ENCODE results near the gene GCSH. TPM values are rescaled to one million over a fixed set of nuclear protein-coding genes. Genes with fewer than 3 reads are reported as not detected.

Gene GCSH
- total RNA-seq, 1 donor from 2014 or later, result 35.2 TPM

DNA sequence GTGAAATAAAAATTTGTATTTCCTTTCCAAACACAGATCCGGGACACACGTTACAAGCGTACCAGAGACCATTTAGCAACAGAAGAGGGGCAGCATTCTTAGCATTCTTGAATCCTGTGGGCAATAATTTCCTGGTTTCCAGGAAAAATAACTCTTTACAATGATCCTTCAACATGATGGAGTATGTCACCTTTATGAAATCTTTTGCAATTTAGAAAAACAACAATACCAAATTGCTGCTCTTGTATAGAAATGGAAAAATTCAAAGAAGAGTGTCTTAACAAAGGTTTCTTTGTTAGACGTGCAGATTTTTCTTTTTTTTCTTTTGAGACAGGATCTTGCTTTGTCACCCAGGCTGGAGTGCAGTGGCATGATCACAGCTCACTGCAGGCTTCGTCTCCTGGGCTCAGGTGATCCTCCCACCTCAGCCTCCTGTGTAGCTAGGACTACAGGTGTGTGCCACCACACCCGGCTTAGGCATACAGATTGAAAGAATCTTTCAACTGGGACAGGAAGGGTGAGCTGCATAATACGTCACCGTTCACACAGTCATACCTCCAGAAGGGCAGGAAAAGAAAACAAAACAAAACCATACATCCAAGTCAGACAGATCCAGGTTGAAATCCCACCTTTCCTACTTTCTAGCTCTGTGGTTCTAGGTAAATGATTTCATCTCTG, 10.8 kb upstream of the GCSH start:
- intact Hi-C loops (cut with DNase I), result no loop called here
- DNase-seq (ENCODE audit: low spot score), result no peak

DNA sequence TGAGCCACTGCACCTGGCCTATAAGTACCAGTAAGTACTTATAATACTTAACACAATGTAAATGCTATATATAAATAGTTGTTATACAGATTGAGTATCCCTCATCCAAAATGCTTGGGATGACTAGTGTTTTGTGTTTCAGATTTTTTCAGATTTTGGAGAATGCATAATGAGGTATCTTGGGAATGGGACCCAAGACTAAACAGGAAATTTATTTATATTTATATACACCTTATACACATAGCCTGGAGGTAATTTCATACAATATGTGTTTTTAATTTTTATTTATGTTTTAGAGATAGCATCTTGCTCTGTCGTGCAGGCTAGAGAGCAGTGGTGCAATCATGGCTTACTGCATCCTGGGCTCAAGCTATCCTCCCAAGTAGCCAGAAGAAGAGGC, 9.8 kb upstream of the GCSH start:
- DNase-seq (ENCODE audit: low spot score), result no peak
- intact Hi-C loops (cut with DNase I), result no loop called here

DNA sequence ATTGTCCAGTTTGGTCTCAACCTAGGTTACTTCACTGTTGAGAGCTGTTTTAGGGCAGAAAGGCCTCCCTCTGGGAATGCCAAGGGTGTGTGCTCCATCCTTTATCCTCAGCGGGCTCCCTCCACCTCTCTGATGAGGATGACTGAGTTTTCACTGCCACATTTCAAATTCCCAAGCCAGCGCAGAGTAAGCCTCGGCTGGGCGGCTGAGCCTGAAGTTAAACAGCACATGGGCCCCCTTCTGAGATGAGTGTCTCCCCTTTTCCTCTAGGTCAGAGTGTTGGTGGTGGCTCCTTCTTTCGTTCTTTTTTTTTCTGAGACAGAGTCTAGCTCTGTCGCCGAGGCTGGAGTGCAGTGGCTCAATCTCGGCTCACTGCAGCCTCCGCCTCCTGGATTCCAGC, 5.5 kb upstream of the GCSH start:
- intact Hi-C loops (cut with DNase I), result no loop called here
- DNase-seq (ENCODE audit: low spot score), result no peak

DNA sequence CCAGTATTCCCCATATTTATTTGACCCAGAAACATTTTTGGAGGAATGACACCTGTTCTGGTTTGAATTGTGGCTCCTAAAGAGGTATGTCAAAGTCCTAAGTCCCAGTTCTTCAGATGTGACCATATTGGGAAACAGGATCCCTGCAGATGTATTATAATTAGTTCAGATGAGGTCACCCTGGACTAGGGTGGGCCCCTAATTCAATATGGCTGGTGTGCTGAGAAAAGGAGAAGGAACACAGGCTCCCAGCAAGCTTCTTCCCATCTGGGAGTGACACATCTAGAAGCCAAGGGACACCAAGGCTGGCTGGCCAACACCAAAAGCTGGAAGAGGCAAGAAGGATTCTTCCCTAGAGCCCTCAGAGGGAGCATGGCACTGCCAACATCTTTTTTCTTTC, 3.8 kb upstream of the GCSH start:
- no peak for DNase-seq (ENCODE audit: low spot score)
- intact Hi-C loops (cut with DNase I), result loop anchor here (5.0 to 10.0 kb wide), 3 partner anchors 63 to 215 kb away; partner anchors contain the start of genes ATMIN and GAN

DNA sequence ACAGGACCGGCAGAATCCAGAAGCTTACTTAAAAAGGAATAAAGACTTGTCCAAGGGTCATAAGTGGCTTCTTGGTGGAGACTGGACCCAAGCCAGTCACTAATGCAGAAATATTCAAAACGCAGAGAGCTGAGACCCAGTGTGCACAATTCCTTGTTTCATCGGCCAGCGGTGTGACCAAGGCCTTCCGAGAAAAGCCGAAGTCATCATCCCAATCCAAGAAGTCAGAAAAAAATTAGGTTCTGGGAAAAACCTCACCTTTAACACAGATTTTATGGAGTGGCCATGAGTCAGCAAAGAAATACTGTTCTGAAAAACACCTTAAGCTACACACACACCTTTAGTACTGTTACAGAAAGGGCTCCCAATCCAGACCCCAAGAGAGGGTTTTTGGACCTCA, 1.0 kb upstream of the GCSH start:
- intact Hi-C loops (cut with DNase I), result loop anchor here (5.0 to 10.0 kb wide), 3 partner anchors 60 to 218 kb away; partner anchors contain the start of genes ATMIN and GAN
- no peak for DNase-seq (ENCODE audit: low spot score)

DNA sequence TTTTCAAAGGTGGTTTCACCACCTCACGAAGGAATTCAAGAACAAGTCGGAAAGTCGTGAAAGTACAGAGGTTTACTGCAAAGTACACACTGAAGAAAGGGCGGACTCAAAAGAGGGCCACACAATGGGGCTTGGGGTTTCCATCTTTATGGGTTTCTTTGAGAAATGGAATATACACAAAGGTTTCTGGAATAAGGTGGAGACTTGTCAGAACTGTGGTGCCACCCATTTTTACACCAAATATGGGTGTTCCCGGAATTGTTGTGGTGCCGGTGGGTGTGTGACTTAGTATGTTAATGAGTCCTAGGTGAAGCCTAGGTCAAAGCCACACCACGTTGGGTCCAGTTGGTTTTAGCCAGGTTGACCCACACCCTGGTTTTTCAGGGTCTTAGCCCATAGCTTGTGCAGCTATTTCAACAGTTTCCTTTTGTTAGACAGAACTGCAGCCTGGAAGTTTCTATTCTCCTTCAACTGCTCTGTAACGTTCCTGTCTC, 567 bp upstream of the GCSH start:
- intact Hi-C loops (cut with DNase I), result loop anchor here (5.0 to 10.0 kb wide), 3 partner anchors 59 to 218 kb away; partner anchors contain the start of genes ATMIN and GAN
- no peak for DNase-seq (ENCODE audit: low spot score)

DNA sequence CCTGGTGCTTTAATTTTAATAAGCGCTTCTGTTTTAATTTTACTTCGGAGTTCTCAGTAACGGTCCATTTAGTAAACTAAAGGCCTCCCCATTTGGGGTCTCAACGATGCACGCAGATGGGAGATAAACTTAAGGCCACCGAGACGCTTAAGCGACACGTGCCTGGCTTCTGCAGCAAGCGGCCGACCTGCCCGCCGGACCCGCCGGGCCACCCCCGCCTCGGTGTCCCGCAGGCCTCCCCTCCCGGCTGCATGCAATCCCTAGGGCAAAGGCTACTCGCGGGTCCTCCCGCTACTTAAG, 592 bp downstream of the GCSH start:
- no peak for DNase-seq (ENCODE audit: low spot score)
- intact Hi-C loops (cut with DNase I), result loop anchor here (5.0 to 10.0 kb wide), 3 partner anchors 58 to 219 kb away; partner anchors contain the start of genes ATMIN and GAN

DNA sequence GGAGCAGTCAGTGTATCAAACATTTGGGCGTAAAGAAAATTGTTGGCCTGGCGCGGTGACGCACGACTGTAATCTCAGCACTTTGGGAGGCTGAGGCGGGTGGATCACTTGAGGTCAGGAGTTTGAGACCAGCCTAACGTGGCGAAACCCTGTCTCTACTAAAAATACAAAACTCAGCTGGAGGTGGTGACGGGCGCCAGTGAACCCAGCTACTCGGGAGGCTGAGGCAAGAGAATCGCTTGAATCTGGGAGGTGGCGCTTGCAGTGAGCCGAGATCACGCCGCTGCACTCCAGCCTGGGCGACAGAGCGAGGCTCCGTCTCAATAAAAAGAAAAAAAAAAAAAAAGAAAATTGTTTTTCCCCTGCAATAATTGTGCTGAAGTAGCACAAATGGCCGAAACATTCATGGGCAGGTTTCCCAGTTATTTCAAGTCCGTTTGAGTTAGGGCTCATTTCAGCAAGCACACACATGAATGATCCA, 1.4 kb downstream of the GCSH start:
- DNase-seq (ENCODE audit: low spot score), result no peak
- intact Hi-C loops (cut with DNase I), result loop anchor here (5.0 to 10.0 kb wide), 3 partner anchors 58 to 220 kb away; partner anchors contain the start of genes ATMIN and GAN

DNA sequence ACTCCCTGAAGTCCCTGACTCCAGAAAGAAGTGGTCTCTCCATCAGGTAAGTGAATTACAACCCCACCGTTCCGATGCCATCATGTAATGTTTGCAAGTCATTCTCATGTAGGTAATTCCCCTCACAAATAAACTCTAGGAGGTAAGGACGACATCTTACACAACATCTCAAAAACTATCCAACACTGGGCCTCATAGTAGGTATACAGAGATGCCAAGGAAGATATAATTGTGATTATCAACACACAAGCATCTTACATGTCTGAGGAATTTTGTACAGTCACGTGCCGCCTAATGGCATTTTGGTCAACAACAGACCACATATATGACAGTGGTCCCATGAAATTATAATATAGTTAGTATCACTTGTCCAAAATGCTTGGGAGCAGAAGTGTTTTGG, 7.4 kb downstream of the GCSH start:
- intact Hi-C loops (cut with DNase I), result no loop called here

DNA sequence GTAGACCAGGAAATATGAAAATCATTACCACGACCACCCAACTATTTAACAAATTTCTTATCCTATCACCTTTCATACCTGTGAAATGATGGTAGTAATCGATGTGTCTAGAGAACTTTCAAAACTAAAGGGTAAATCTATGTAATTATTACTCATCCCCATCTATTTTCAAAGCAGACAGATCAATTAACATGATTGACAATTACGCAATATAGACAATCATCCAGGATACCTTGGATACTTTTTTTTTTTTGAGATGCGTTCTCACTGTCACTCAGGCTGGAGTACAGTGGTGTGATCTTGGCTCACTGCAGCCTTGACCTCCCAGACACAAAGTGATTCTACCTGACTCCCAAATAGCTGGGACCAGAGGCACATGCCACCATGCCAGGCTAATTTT, 15.2 kb downstream of the GCSH start:
- intact Hi-C loops (cut with DNase I), result no loop called here
- DNase-seq (ENCODE audit: low spot score), result no peak

More for the DNA sequence above, 7.4 kb downstream of the GCSH start:
- DNase-seq (ENCODE audit: low spot score), result no peak

DNA sequence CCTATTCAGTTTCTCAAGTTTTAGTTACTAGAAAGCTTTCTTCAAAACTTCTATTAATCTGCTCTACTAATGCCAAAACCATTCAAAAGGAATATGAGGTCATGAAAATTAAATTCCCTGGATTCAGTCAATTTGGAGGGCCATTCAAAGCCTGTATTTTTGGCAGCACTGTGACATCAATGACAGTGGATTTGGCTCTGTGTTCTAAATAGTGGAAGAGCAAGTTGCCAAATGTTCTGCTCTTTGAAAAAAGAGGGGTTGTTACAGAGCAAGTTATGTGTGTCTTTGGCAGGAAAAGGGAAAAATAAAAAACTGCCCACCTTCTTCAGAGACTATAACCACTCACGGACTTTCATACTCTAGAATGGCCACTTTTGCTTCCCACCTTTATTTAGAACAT, 16.0 kb downstream of the GCSH start:
- DNase-seq (ENCODE audit: low spot score), result no peak
- intact Hi-C loops (cut with DNase I), result no loop called here

DNA sequence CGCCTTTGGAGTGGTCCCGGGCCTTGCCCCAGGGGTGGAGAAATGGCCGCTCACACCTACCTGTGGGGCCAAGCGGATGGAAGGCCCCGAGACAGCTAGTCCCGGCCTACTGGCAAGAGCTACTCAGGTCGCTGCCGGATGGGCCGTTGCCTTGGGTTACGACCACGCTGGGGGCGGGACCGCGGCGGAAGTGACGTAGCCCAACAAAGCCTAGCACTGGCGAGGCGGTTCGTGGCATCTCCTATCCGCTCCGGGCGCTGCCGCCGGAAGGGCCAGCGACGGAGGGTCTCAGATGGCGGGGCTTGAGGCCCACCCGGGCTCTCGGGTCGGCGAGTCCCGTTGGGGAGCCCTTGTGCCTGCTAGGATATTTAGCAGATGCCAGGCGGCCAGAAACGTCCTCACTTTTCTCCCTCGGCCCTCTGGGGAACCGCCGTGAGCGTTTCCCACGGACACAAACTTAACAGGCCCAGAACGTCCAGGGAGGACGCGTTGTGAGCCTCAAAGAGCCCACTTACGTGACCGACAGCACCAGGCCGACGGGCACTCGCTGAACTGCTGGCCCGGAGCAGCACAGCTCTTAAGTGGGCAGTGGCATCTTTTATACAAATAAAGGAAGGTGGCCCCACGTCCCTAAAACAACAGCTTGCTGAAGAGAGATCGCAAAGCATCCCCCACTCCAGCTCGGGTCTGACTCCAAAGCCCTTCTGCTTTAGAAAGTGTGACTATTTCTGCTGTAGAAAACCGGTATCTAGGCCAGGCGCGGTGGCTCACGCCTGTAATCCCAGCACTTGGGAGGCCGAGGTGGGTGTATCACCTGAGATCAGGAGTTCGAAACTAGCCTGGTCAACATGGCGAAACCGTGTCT, 18.9 kb downstream of the GCSH start, which contains the start of gene C16orf46:
TSS of gene C16orf46 (minus strand) at position 163 of the 865 bp plus-strand sequence. CDS start 13,283 bp downstream, outside the sequence.
- intact Hi-C loops (cut with DNase I), result loop anchor here (2.0 kb wide), 1 partner anchor 43 kb away; the partner anchor contains the start of gene ATMIN

DNA sequence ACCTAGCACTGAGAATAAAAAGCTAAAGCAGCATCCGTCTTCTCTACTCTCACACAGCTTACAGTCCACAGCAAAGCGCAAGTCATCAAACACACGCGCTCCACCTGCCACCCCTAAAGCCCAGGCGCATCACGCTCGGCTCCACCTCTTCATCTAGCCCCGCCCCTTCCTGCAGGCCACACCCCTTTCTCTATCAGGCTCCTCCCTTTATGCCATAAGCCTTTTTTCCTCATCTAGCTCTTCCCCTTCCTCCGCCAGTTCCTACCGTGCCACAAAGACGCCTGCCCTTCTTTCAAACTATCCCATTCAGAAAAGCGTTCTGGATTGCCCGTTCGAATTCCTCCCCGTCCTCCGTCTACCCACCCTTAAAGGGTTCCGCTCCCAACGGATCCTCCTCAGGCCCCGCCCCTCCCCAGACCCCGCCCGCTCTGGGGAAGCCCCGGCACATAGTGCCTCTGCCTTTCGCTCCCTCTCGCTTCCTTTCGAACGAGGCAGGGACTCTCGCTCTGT, 19.6 kb downstream of the GCSH start:
- intact Hi-C loops (cut with DNase I), result loop anchor here (2.0 kb wide), 1 partner anchor 42 kb away; the partner anchor contains the start of gene ATMIN
- peak; percentile 95 for DNase-seq (ENCODE audit: low spot score)

More for the DNA sequence above, 18.9 kb downstream of the GCSH start, which contains the start of gene C16orf46:
- peak; percentile 99 for DNase-seq (ENCODE audit: low spot score)

DNA sequence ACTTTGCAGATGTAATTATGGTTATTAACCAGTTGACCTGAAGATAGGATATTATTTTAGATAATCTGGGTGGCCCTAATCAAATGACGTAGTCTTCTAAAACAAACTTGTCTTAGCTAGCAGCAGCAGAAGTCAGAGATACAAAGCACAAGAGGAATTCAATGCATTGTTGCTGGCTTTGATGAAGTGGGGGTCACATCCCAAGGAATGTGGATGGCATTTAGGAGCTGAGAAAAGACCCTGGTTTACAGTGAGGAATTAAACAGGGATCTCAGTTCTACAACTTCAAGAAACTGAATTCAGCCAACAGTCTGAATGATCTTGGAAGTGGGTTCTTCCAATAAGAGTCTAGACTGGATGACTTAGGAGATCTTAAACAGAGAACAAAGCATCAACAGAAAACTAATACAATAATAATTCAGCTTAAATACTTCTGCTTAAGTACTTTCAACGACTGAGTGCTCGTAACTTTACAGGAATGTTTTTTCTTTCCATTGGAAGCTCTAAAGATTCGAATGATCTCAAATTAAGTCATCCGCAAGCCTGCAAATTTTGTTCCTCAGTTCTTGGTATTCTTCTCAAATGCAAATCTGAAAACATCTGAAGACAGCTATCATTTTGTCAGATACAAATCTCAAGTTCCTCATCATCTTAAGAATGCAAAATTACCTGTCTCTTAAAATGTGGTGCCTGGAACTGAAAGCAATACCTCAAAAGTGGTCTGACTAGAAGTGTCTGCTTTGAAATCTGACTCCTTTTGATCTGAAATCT, 22.4 kb downstream of the GCSH start:
- no peak for DNase-seq (ENCODE audit: low spot score)
- intact Hi-C loops (cut with DNase I), result no loop called here

DNA sequence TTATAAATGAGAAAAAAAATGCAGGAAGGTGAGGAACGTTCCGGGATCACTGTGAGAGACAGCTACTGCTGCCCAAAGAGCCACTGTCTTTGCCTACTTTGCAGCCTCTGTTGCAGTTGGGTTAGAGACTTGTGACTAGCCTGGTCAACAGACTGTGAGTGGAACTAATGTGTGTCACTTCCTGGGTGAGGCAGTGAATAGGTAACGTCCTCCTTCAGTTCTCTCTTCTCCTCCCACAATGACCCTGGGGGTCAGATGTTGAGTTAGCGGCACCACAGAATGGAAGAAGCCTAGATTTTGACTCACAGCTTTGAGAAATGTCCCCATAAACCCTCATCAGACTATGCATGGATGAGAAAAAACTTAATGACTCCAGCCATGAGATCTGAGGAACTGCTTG, 24.4 kb downstream of the GCSH start:
- intact Hi-C loops (cut with DNase I), result no loop called here
- no peak for DNase-seq (ENCODE audit: low spot score)

DNA sequence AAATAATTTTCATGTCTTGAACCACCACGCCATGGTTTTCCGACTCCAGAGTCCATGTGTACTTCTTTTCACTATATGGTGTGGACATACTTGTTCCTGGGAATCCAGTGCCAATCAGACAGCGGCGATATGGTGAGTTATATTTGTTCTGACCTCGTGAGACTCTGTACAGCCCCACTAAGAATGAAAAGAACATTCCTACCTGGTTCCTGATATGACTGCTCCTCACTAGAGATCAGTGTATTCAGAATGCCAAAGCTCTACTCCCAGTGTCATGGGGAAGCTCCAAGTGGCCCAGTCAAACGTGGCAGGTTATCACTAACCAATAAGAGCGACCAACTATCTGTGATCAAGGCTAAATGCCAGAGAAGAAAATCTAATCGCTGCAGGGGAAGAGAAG, 25.2 kb downstream of the GCSH start:
- intact Hi-C loops (cut with DNase I), result no loop called here
- DNase-seq (ENCODE audit: low spot score), result no peak

DNA sequence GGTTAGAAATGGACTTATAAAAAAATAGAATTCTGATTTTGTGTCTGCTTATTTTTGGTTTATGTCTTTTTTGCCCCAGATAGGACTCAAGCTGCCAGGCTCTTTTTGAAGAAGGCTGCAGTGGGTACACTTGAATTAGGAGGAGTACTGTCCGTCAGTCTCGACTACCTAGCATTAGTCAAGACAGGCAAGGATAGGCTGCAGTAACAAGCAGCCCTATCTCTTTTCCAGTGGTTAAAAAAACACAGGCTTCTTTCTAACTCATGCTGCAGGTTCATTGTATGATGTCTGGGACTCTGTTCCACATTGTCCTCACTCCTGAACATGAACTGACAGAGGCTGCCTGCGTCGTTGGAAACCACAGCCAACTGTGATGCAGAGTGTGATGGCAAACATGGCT, 27.1 kb downstream of the GCSH start:
- no peak for DNase-seq (ENCODE audit: low spot score)
- intact Hi-C loops (cut with DNase I), result no loop called here

DNA sequence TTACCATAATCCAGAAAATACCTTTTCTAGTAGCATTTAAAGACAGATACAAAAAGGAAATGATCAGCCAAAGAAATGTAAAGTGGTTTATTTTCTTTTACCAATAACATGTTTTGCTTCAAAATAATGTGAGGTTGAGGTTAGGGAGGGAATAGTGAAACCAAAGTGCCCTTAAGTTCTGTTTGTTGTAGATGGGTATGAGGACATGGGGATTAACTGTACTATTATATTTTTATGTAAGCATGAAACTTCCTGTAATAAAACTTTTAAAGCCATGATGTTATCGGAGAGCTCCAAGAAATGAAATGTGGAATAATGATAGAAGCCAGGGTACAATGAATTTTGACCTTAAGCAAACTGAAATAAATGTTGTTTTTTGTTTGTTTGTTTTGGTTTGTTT, 29.0 kb downstream of the GCSH start:
- no peak for DNase-seq (ENCODE audit: low spot score)
- intact Hi-C loops (cut with DNase I), result no loop called here

DNA sequence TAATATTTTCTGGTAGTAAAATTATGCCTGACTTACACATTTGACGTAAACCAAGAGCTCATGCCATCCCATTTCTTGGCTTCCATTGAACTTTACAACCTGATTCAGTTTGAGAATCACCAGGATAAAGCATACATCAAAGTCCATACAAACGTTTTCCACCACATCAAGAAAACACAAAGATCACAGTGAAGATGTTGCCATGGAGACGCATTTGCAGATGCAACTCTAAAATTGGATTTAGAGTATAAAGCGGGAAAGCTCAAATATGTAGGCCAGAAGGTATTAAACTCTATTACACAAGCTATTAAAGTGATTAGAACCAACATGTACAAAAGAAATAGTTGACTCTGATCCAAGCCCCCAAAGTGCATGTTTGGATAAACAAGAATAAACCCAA, 29.5 kb downstream of the GCSH start:
- intact Hi-C loops (cut with DNase I), result no loop called here
- DNase-seq (ENCODE audit: low spot score), result no peak
